Esophagus muscularis mucosa (tissue), 4 donors: ENCODE results near the gene LTBR.
"Not testable (repeated sequence)": the region's sequence is repeated elsewhere in the genome, so short reads cannot be mapped to it uniquely, and the experiment has no call there.

ENCODE experiments used
- EP300 ChIP-seq: sonication (generic); formaldehyde crosslinking; IDR thresholded peaks from one replicate; pipeline ENCODE4 v1.6.1; 2017; ENCODE audit warnings: antibody characterized with exemption
- POLR2AphosphoS5 ChIP-seq, 2 donors: sonication (generic); formaldehyde crosslinking; IDR thresholded peaks; one replicate each; pipeline ENCODE4 v1.6.1; 2017; ENCODE audit warnings: antibody characterized with exemption in 2 of 2
- TF ChIP-seq, protein P1 (sequence below), 3 experiments: fragments of 200-600 bp in 2 of 3; fragments of 450-650 bp in 1 of 3; sonication (generic) in 2 of 3; IDR thresholded peaks; one replicate each; pipeline ENCODE4 v1.5.1; 2017 to 2019; ENCODE audit warnings: antibody characterized with exemption in 3 of 3, mild to moderate bottlenecking in 2 of 3, moderate library complexity in 1 of 3

- TF ChIP-seq, protein P1, sequence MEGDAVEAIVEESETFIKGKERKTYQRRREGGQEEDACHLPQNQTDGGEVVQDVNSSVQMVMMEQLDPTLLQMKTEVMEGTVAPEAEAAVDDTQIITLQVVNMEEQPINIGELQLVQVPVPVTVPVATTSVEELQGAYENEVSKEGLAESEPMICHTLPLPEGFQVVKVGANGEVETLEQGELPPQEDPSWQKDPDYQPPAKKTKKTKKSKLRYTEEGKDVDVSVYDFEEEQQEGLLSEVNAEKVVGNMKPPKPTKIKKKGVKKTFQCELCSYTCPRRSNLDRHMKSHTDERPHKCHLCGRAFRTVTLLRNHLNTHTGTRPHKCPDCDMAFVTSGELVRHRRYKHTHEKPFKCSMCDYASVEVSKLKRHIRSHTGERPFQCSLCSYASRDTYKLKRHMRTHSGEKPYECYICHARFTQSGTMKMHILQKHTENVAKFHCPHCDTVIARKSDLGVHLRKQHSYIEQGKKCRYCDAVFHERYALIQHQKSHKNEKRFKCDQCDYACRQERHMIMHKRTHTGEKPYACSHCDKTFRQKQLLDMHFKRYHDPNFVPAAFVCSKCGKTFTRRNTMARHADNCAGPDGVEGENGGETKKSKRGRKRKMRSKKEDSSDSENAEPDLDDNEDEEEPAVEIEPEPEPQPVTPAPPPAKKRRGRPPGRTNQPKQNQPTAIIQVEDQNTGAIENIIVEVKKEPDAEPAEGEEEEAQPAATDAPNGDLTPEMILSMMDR (IDR thresholded peaks at IDR 0.05) = not testable (repeated sequence)
- TF ChIP-seq POLR2AphosphoS5 (IDR thresholded peaks at IDR 0.05); EP300: not testable (repeated sequence)
Measured at GRCh38 chr12:6344101-6344660, 39.8 kb upstream of the LTBR start.
